ENCODE results near the gene UQCRQ. TPM values are rescaled to one million over a fixed set of nuclear protein-coding genes. Genes with fewer than 3 reads are reported as not detected.

The UQCRQ gene
- polyA plus RNA-seq, 5 donors: 142 to 224 (median 150) TPM

DNA sequence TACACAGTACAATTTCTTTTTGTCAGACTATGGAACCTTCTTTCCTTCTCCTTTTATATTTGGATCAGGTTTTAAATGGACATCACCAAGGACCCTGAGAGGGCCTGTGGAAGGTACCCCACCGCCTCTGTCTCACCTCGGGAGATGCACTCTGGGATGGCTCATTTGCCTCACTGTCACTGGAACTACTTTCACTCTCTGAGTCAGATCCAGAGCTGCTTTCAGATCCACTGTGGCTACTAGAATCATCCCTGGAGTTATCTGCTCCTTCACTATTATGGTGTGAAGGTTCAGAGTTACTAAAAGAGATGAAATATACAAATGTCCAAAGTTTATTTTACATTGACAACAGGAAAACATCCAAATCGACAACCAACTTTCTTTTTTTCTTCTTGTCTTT, 31.7 kb downstream of the UQCRQ start:
- no peak for DNase-seq

DNA sequence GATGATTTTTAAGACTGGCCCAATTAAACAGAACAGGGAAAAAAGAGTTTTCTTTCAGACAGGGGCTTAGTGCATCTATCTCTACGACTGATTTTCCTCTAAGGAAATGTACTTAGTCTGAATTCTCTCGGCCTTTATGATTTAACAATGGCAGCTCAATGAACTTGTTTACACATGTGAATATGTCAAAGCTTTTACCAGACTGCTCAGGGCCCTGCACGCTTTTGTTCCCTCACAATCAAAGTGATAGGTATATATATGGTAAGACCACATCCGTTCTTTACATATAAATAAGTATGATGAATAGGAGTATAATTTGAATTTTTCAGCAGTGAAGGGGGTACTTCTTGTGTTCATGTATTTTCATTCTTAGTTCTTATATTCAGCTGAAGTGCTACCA, 34.6 kb downstream of the UQCRQ start:
- DNase-seq: no peak

DNA sequence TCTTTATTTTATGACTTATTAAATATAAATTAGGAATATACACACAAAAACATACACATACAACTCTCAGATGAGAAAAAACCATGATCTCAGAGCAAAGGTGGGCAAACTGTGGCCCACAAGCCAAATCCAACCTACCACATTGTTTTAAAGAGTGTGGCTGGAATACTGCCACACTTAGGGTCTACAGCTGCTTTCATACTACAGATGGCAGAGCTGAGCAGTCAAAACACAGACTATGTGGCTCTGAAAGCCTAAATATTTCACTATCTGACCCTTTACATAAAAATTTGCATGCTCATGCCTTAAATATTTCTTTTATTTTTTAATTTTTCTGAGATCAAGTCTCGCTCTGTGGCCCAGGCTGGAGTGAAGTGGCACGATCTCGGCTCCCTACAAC, 35.3 kb downstream of the UQCRQ start:
- no peak for DNase-seq

DNA sequence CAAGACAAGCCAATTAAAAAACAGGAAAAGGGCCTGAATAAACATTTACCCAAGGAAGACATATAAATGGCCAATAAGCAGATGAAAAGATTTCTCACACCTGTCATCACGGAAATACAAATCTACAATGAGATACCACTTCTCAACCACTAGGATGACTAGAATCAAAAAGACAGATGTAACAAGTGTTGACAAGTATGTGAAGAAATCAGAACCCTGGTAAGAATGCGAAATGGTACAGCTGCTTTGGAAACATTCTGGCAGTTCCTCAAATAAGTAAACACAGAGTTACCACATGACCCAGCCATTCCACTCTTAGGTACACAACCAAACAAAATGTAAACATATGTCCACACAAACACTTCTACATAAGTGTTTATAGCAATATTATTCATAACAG, 39.5 kb downstream of the UQCRQ start:
- no peak for DNase-seq

DNA sequence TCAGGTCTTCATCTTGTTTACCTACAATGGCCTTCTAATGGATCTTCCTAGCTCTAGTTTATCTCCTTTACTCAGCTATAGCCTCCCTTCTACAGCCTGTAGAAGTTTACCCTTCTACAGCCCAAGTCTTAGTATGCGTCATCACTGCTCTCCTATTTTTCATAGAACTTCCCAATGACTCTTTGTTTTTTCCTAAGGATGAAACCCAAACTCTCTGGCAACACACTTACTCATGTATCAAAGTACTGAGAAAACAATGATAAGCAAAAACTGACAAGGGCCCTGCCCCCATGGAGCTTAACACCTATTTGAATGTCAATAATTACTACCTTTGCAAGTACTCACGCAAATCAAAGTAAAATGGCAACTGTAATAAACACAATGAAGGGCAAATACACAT, 40.7 kb downstream of the UQCRQ start:
- no peak for DNase-seq

DNA sequence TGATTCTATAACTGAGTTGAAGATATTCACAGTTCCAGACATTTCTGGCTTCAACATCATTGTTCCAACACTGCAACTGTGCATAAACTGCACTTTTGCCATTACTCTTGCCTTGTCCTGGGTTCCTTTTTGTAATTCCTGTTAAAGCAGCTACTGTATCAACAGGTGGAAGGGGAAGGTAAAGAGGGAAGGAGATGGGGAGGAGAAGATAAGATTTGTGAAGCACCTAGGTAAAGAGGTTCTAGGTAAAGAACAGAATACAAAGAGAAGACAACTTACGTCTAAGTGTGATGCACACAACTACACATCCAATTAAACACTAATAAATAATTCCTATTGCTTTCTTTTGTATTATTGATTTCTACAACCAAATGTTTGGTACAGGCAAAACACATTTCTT, 43.3 kb downstream of the UQCRQ start:
- no peak for DNase-seq

DNA sequence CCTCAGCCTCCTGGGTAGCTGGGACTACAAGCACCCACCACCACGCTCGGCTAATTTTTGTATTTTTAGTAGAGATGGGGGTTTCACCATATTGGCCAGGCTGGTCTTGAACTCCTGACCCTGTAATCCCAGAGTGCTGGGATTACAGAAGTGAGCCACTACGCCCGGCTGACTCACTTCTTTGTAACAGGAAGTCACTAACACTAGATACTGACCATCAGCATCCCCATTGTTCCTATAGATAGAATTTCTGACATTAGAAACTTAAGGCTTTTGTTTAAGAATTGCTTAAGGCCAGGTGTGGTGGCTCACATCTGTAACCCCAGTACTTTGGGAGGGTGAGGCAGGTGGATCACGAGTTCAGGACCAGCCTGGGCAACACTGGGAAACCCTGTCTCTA, 49.2 kb downstream of the UQCRQ start:
- DNase-seq: no peak

DNA sequence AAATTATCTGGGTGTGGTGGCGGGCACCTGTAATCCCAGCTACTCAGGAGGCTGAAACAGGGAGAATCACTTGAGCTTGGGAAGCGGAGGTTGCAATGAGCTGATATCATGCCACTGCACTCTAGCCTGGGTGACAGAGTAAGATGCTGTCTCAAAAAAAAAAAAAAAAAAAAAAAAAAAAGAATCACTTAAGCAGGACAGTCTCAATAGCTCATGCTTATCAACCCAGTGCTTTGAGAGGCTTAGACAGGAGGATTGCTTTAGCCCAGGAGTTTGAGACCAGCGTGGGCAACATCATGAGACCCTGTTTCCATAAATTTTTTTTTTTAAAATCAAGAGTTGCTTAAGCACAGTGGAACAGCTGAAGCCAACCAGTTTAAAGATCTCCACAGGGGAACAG, 49.6 kb downstream of the UQCRQ start:
- DNase-seq: no peak

Other genes starting within 250 kb of the UQCRQ start
- gene IL13, start 208.5 kb upstream of the UQCRQ start, polyA plus RNA-seq (ENCODE audit: insufficient read depth in 1 of 5, insufficient read length in 5 of 5, low replicate concordance in 1 of 5): under 1 TPM in 2 of 5 donors, not detected in 3; 0.13 to 0.21 TPM
- gene IL4, start 192.7 kb upstream of the UQCRQ start, polyA plus RNA-seq (ENCODE audit: insufficient read depth in 1 of 5, insufficient read length in 5 of 5, low replicate concordance in 1 of 5): under 1 TPM in 2 of 5 donors, not detected in 3; 0.35 to 0.48 TPM
- gene KIF3A, start 129.1 kb upstream of the UQCRQ start, polyA plus RNA-seq (ENCODE audit: insufficient read depth in 1 of 5, insufficient read length in 5 of 5, low replicate concordance in 1 of 5): 10 to 100 TPM; 14.8 to 29.7 (median 26.1) TPM
- 1 to 10 TPM in 3 of 5 donors, under 1 TPM in 2; 0.57 to 1.7 (median 1.2) TPM for gene CCNI2, start 119.2 kb upstream of the UQCRQ start, polyA plus RNA-seq (ENCODE audit: insufficient read depth in 1 of 5, insufficient read length in 5 of 5, low replicate concordance in 1 of 5)
- 10 to 100 TPM; 58.6 to 64.1 (median 61.6) TPM for gene SEPTIN8, start 89.4 kb upstream of the UQCRQ start, polyA plus RNA-seq (ENCODE audit: insufficient read depth in 1 of 5, insufficient read length in 5 of 5, low replicate concordance in 1 of 5)
- under 1 TPM in 1 of 5 donors, not detected in 4; 0.05 TPM for gene SOWAHA, start 53.3 kb upstream of the UQCRQ start, polyA plus RNA-seq (ENCODE audit: insufficient read depth in 1 of 5, insufficient read length in 5 of 5, low replicate concordance in 1 of 5)
- 10 to 100 TPM in 1 of 5 donors, 1 to 10 TPM in 4; 6.4 to 12.1 (median 8.3) TPM for gene SHROOM1, start 36.0 kb upstream of the UQCRQ start, polyA plus RNA-seq (ENCODE audit: insufficient read depth in 1 of 5, insufficient read length in 5 of 5, low replicate concordance in 1 of 5)
- gene GDF9, start 173 bp upstream of the UQCRQ start, polyA plus RNA-seq (ENCODE audit: insufficient read depth in 1 of 5, insufficient read length in 5 of 5, low replicate concordance in 1 of 5): 1 to 10 TPM in 4 of 5 donors, under 1 TPM in 1; 0.91 to 1.7 (median 1.6) TPM
- gene LEAP2, start 7.0 kb downstream of the UQCRQ start, polyA plus RNA-seq (ENCODE audit: insufficient read depth in 1 of 5, insufficient read length in 5 of 5, low replicate concordance in 1 of 5): 1 to 10 TPM; 3.2 to 4.9 (median 4.5) TPM
- gene AFF4, start 97.0 kb downstream of the UQCRQ start, polyA plus RNA-seq (ENCODE audit: insufficient read depth in 1 of 5, insufficient read length in 5 of 5, low replicate concordance in 1 of 5): 10 to 100 TPM; 39.8 to 69.9 (median 60.7) TPM
- 10 to 100 TPM; 29.8 to 41.3 (median 33.5) TPM for gene ZCCHC10, start 159.9 kb downstream of the UQCRQ start, polyA plus RNA-seq (ENCODE audit: insufficient read depth in 1 of 5, insufficient read length in 5 of 5, low replicate concordance in 1 of 5)
- 100 to 1,000 TPM in 2 of 5 donors, 10 to 100 TPM in 3; 75.2 to 116 (median 93.0) TPM for gene HSPA4, start 185.4 kb downstream of the UQCRQ start, polyA plus RNA-seq (ENCODE audit: insufficient read depth in 1 of 5, insufficient read length in 5 of 5, low replicate concordance in 1 of 5)

Measured in right lung (tissue), 5 donors.